Gastroesophageal sphincter (tissue), 4 donors: ENCODE measurements around the gene DMKN. TPM values are rescaled to one million over a fixed set of nuclear protein-coding genes. Genes with fewer than 3 reads are reported as not detected.

ENCODE experiments used
- ATAC-seq: fragments of 150-250 bp; one replicate; pipeline ENCODE4 v1.9.1; 2016; ENCODE audit warnings: mild to moderate bottlenecking, moderate library complexity
- H3K27ac ChIP-seq, 4 donors: fragments of 200-600 bp; sonication (generic) in 3 of 4; 1 replicate in 3 of 4; 2 replicates in 1 of 4; pipeline ENCODE4 v1.5.1; 2016 to 2019
- H3K27me3 ChIP-seq: fragments of 200-600 bp; sonication (generic); one replicate; pipeline ENCODE4 v1.5.1; 2019
- H3K36me3 ChIP-seq, 2 donors: fragments of 200-600 bp; sonication (generic); one replicate each; pipeline ENCODE4 v1.5.1; 2019; ENCODE audit warnings: control low read depth in 1 of 2
- H3K4me1 ChIP-seq, 3 donors: fragments of 200-600 bp; sonication (generic); 1 replicate in 2 of 3; 2 replicates in 1 of 3; pipeline ENCODE4 v1.5.1; 2016 to 2019; ENCODE audit warnings: control low read depth in 2 of 3
- H3K4me3 ChIP-seq, 2 donors: fragments of 200-600 bp; sonication (generic); one replicate each; pipeline ENCODE4 v1.5.1; 2019; ENCODE audit warnings: mild to moderate bottlenecking in 1 of 2, moderate library complexity in 1 of 2
- H3K9me3 ChIP-seq, 3 donors: fragments of 200-600 bp; sonication (generic); one replicate each; pipeline ENCODE4 v1.5.1; 2017 to 2019; ENCODE audit warnings: control low read depth in 2 of 3
- CTCF ChIP-seq, 4 experiments: fragments of 200-600 bp in 2 of 4; fragments of 450-650 bp in 2 of 4; sonication (generic) in 1 of 4; IDR thresholded peaks; one replicate each; pipeline ENCODE4 v1.5.1; 2017 to 2019; ENCODE audit warnings: antibody characterized with exemption in 4 of 4, mild to moderate bottlenecking in 2 of 4, moderate library complexity in 2 of 4
- EP300 ChIP-seq: sonication (generic); formaldehyde crosslinking; IDR thresholded peaks from one replicate; pipeline ENCODE4 v1.6.1; 2017; ENCODE audit warnings: antibody characterized with exemption, mild to moderate bottlenecking
- POLR2A ChIP-seq, 2 donors: fragments of 450-650 bp; IDR thresholded peaks; one replicate each; pipeline ENCODE4 v1.6.1; 2017; ENCODE audit warnings: antibody characterized with exemption in 2 of 2, mild to moderate bottlenecking in 2 of 2, moderate library complexity in 1 of 2
- POLR2AphosphoS5 ChIP-seq: sonication (generic); formaldehyde crosslinking; IDR thresholded peaks from one replicate; pipeline ENCODE4 v1.6.1; 2017; ENCODE audit warnings: antibody characterized with exemption
- WGBS, 2 donors: methylation state at CpG; one replicate each; pipeline ENCODE4 v1.1.5; 2018; ENCODE audit warnings: low coverage in 1 of 2; 5-methylcytosine and 5-hydroxymethylcytosine counted together
- total RNA-seq, 4 donors: library from RNA; depleted of rRNA; stranded (reverse); fragments of >200 nt; gene quantifications; one replicate each; pipeline ENCODE4 v1.1.0, GENCODE V29; 2016

Gene DMKN
- total RNA-seq, 4 donors from 2014 or later, result 5.6 to 20.0 (median 9.0) TPM

- H3K4me1 ChIP-seq, result peaks cover 0 to 43% (median 15%) of the 10 kb centered on the region in 3 donors
- no peak for ATAC-seq
- peak overlapping the region; percentile 50 to 82 for H3K4me3 ChIP-seq
- TF ChIP-seq POLR2AphosphoS5, result no peak
- TF ChIP-seq EP300, result no peak
- TF ChIP-seq POLR2A (IDR thresholded peaks at IDR 0.05), result no peak
- TF ChIP-seq CTCF (IDR thresholded peaks at IDR 0.05), result no peak
- 70% methylated on average over 2 of the region's 3 CpGs; no CpG with 5 or more reads in 1 of the 2 donors for WGBS, 2 donors
- peaks cover 0 to 23% of the 10 kb centered on the region in 2 donors for H3K36me3 ChIP-seq
- H3K27ac ChIP-seq, result peak overlapping the region in 3 of 4 donors; percentile 81 to 91 (median 90)
- H3K9me3 ChIP-seq, result no peaks in the 10 kb centered on the region
- H3K27me3 ChIP-seq, result no peaks in the 10 kb centered on the region
Observed at GRCh38 chr19:35544110-35544802, 30.8 kb upstream of the DMKN start.

DNA sequence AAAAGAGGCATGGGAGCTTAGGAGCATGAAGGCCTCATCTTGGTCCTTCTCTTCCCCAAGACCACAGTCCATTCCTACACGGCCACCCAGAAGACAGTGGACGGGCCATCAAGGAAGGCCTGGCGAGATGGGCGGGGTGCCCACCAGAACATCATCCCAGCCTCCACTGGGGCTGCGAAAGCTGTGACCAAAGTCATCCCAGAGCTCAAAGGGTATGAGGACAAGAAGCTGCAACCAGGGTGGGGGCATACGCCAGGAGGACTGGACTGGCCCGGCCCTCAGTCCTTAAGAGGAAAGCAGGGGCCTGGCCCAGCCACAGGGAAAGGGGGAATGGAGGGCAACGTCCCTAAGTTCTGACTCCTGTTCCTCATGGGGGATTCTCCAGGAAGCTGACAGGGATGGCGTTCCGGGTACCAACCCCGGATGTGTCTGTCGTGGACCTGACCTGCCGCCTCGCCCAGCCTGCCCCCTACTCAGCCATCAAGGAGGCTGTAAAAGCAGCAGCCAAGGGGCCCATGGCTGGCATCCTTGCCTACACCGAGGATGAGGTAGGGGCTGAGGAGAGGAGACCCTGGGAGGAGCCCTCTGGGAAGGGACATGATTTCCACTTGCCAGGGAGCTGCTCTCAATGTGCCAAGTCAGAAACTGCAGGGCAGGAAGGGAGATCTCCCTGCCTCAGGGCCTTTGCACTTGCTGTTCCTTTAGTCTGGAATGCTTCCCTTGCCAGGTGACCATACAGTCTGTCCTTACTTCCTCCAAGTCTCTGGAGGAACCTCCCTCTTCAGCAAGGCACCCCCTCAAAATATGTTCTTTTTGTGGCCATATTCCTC lies 30.0 kb upstream of the DMKN start:
- TF ChIP-seq POLR2AphosphoS5 (no peak), POLR2A (IDR thresholded peaks at IDR 0.05) (no peak), EP300 (no peak), CTCF (IDR thresholded peaks at IDR 0.05) (no peak)
- ATAC-seq, result no peak
- Histone ChIP-seq H3K36me3 (peaks cover 0 to 23% of the 10 kb centered on the region in 2 donors), H3K27me3 (no peaks in the 10 kb centered on the region), H3K4me1 (peaks cover 0 to 36% (median 15%) of the 10 kb centered on the region in 3 donors), H3K4me3 (no peak overlapping the region), H3K27ac (no peak overlapping the region), H3K9me3 (no peaks in the 10 kb centered on the region)
- WGBS, 2 donors, result no CpG with 5 or more reads among the region's 15 CpGs

- H3K4me1 ChIP-seq, result peaks cover 0 to 26% (median 15%) of the 10 kb centered on the region in 3 donors
- WGBS, 2 donors, result no CpG with 5 or more reads among the region's 11 CpGs
- H3K27ac ChIP-seq, result no peak overlapping the region
- H3K4me3 ChIP-seq, result no peak overlapping the region
- no peak for TF ChIP-seq EP300
- no peak for TF ChIP-seq CTCF (IDR thresholded peaks at IDR 0.05)
- TF ChIP-seq POLR2AphosphoS5, result no peak
- no peak for TF ChIP-seq POLR2A (IDR thresholded peaks at IDR 0.05)
- H3K27me3 ChIP-seq, result no peaks in the 10 kb centered on the region
- no peak for ATAC-seq
- H3K36me3 ChIP-seq, result peaks cover 0 to 14% of the 10 kb centered on the region in 2 donors
- no peaks in the 10 kb centered on the region for H3K9me3 ChIP-seq
Observed at GRCh38 chr19:35542209-35542608, 28.8 kb upstream of the DMKN start.

- WGBS, 2 donors, result 76 to 77% methylated on average over 2 to 6 of the region's 7 CpGs
Observed at GRCh38 chr19:35540356-35540927, 27.0 kb upstream of the DMKN start.

More at GRCh38 chr19:35540356-35540927, 27.0 kb upstream of the DMKN start:
- H3K9me3 ChIP-seq, result no peaks in the 10 kb centered on the region
- peaks cover 0 to 10% (median 7%) of the 10 kb centered on the region in 3 donors for H3K4me1 ChIP-seq
- no peak for ATAC-seq
- TF ChIP-seq POLR2A (IDR thresholded peaks at IDR 0.05), result no peak
- no peak for TF ChIP-seq CTCF (IDR thresholded peaks at IDR 0.05)
- TF ChIP-seq POLR2AphosphoS5, result no peak
- no peak for TF ChIP-seq EP300
- peaks cover 0 to 8% of the 10 kb centered on the region in 2 donors for H3K36me3 ChIP-seq
- no peak overlapping the region for H3K4me3 ChIP-seq
- peaks cover 12% of the 10 kb centered on the region for H3K27me3 ChIP-seq
- no peak overlapping the region for H3K27ac ChIP-seq
